ENCODE results near the gene SEMA3C. TPM values are rescaled to one million over a fixed set of nuclear protein-coding genes. Genes with fewer than 3 reads are reported as not detected.
"Not testable (repeated sequence)": the region's sequence is repeated elsewhere in the genome, so short reads cannot be mapped to it uniquely, and the experiment has no call there.

Gene SEMA3C
- total RNA-seq, 1 donor from 2014 or later, result 14.9 TPM

- DNase-seq (ENCODE audit: low read depth, low spot score), result not testable (repeated sequence)
Measured at GRCh38 chr7:80926955-80927354, 8.1 kb upstream of the SEMA3C start.

DNA sequence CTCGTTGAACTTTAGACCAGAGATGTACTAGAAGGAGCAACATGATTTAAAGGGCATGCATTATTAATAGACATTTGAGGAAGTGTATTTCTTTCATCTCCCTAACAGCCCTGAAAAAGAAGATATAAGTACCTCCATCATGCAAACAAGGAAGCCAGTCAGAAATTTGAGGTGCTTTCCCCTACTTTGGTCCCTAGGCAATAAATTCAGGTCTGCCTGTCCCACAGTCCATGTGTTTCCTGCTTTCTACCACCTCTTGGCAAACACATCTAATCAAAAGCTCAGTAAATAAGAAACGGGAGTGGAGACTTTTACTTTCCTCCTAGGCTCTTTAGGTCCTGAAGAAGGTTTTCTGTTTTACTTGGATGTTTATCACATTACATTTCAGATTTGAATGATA lies 5.2 kb upstream of the SEMA3C start:
- no peak for DNase-seq (ENCODE audit: low read depth, low spot score)

- DNase-seq (ENCODE audit: low read depth, low spot score), result no peak
Measured at GRCh38 chr7:80923211-80923612, 4.4 kb upstream of the SEMA3C start.

GRCh38 chr7:80922253-80923049 lies 3.6 kb upstream of the SEMA3C start:
- no peak for DNase-seq (ENCODE audit: low read depth, low spot score)

GRCh38 chr7:80921130-80921529 lies 2.3 kb upstream of the SEMA3C start:
- DNase-seq (ENCODE audit: low read depth, low spot score), result no peak

DNA sequence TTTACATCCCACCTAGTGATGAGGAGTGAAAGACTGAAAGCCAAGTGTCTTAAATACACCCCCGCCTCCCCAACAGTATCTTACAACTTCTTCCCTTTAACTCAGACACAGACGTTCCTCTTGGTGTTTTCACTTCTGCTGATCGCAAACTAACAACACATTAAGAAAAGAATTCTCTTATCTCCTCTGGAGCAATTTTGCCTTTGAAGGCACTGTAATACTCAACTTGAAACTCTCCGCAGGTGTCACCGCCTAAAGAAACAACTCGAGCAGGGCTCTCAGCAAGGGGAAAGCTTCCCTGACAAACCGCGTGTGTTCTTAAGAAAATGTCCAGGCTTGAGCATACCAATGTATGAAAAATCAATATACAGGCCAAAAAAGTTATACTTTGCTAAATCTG lies 452 bp downstream of the SEMA3C start:
- no peak for DNase-seq (ENCODE audit: low read depth, low spot score)

- no peak for DNase-seq (ENCODE audit: low read depth, low spot score)
Measured at GRCh38 chr7:80916770-80917741, 1.8 kb downstream of the SEMA3C start.

GRCh38 chr7:80910228-80910627 lies 8.6 kb downstream of the SEMA3C start:
- no peak for DNase-seq (ENCODE audit: low read depth, low spot score)

GRCh38 chr7:80908360-80908797 lies 10.5 kb downstream of the SEMA3C start:
- DNase-seq (ENCODE audit: low read depth, low spot score), result no peak

- no peak for DNase-seq (ENCODE audit: low read depth, low spot score)
Measured at GRCh38 chr7:80907612-80908011, 11.2 kb downstream of the SEMA3C start.

DNA sequence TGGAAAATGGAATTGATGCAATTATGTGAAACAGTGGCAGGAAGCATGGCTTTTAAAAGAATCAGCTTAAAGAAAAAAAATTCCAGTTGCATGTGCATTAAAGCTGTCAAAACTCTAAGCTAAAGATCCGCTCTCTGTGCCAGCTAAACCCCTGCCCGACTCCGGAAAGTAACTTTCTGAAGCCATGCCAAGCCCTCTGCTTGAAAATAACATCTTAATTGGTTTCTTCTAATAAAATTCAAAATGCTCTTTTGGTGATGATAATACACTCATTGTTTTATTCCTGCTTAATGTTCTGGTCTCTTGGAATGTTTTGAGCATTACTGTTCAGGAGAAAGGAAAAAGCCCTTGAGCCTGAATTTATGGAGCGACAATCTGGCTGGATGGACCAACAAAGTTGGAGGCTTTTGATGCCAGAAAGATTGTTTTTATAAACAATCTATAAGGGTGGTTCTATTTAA lies 11.7 kb downstream of the SEMA3C start:
- DNase-seq (ENCODE audit: low read depth, low spot score), result no peak

DNA sequence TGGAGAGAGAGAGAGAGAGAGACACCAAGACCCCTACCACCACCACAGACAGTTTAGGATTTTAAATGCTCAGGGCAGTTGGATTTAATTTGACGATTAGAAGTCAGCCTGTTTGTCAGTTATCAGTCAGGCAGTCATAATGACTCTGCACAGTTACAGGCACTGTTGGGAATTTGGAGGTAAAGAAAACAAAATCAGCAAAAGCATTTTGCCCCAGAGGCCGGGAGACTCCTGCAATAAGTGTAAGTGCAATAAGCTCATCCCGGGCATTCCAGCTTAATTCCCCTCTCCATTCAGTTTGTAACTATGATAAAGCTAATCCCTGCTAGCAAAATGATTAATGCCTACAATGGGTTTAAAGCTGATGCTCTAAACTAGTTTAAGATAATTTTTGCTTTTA lies 13.5 kb downstream of the SEMA3C start:
- no peak for DNase-seq (ENCODE audit: low read depth, low spot score)

GRCh38 chr7:80902716-80903308 lies 16.0 kb downstream of the SEMA3C start:
- DNase-seq (ENCODE audit: low read depth, low spot score), result no peak

- no peak for DNase-seq (ENCODE audit: low read depth, low spot score)
Measured at GRCh38 chr7:80902019-80902418, 16.8 kb downstream of the SEMA3C start.

DNA sequence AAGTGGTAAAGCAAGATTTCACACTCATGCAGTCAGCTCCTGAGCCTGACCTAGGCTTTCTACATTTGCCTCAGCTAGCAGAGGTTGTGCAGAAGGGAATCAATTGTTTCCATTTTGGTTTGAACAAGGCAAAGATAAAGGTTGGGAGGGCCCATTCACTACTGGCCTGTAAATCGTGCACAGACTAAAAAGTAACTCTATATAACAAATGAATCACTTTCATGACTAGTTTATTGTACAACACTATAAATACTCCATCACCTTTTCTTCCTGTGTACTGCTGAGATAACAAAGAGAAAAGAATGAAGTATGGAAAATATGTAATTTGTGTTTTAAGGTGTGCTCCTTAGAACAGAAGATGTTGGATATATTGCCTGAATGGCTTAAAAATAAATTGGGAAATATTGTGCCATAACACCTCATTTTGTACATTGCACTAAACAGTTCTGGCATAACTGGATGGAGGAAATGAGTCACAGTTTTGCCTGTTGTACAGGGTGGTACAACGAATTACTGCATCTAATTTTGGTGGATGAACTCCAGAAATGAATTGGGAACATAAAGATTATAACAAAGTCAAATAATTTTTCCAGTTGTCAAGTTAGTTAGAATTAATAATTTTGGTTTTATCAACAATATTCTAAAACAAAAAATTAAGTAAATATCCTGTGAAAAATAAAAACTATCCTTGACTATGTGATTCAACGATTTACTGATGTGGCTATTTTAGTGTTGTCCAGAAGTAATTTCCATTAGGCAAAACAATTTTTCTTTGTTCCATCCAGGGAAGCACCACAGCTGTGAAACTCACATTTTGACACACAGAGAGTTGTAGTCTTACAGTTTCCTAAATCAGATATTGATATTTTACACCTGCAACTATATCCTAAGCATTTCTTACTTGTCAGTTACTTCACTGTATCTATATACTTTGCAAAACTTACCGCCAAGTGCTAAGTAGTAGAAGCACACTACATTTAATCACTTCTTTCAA lies 18.0 kb downstream of the SEMA3C start:
- peak; percentile 41 for DNase-seq (ENCODE audit: low read depth, low spot score)

GRCh38 chr7:80896906-80897598 lies 21.8 kb downstream of the SEMA3C start:
- DNase-seq (ENCODE audit: low read depth, low spot score), result no peak

- no peak for DNase-seq (ENCODE audit: low read depth, low spot score)
Measured at GRCh38 chr7:80895056-80895455, 23.8 kb downstream of the SEMA3C start.

GRCh38 chr7:80891259-80891544 lies 27.6 kb downstream of the SEMA3C start:
- DNase-seq (ENCODE audit: low read depth, low spot score), result no peak

GRCh38 chr7:80890426-80891258 lies 28.2 kb downstream of the SEMA3C start:
- no peak for DNase-seq (ENCODE audit: low read depth, low spot score)

Measured in pulmonary artery endothelial cell (primary cell).